Activated CD4-positive, alpha-beta T cell treated with anti-CD3 and anti-CD28 coated beads for 36 hours (primary cell): ENCODE measurements around the gene GAB2. TPM values are rescaled to one million over a fixed set of nuclear protein-coding genes. Genes with fewer than 3 reads are reported as not detected.

Experiments
- ATAC-seq: fragments of 200-7000 bp; cut with Tn5 transposase; one replicate; pipeline ENCODE4 v1.10.0; 2021; ENCODE audit warnings: mild to moderate bottlenecking, moderate library complexity
- CTCF ChIA-PET: fragments of 350-600 bp; sonication (Branson Sonifier 250); formaldehyde crosslinking; loops from one replicate; lab custom pipeline; 2021; ENCODE audit warnings: antibody characterized with exemption; lab: Charles Lee
- POLR2A ChIA-PET: fragments of 350-600 bp; sonication (Branson Sonifier 250); formaldehyde crosslinking; loops from one replicate; lab custom pipeline; 2021; ENCODE audit warnings: antibody characterized with exemption, inconsistent platforms; lab: Charles Lee
- DNase-seq: peaks from one replicate; pipeline ENCODE4 v3.0.0-alpha.2; 2020
- H3K27ac Mint-ChIP-seq: one replicate; pipeline ENCODE4 v1.8.0; 2021; ENCODE audit warnings: mixed read lengths
- H3K27me3 Mint-ChIP-seq: one replicate; pipeline ENCODE4 v1.8.0; 2021; ENCODE audit warnings: mixed read lengths
- H3K36me3 Mint-ChIP-seq: one replicate; pipeline ENCODE4 v1.8.0; 2021; ENCODE audit warnings: low read depth, mixed read lengths
- H3K4me1 Mint-ChIP-seq: one replicate; pipeline ENCODE4 v1.8.0; 2021; ENCODE audit warnings: mixed read lengths
- H3K4me3 Mint-ChIP-seq: one replicate; pipeline ENCODE4 v1.8.0; 2021; ENCODE audit warnings: mild to moderate bottlenecking, moderate library complexity, mixed read lengths
- H3K9me3 Mint-ChIP-seq: one replicate; pipeline ENCODE4 v1.8.0; 2021; ENCODE audit warnings: low read depth, mixed read lengths
- intact Hi-C, 2 experiments: fragments of 100-400 bp; cut with DNase I in 1 of 2; cut with micrococcal nuclease in 1 of 2; formaldehyde crosslinking; loops; one replicate each; pipeline versions ENCODE4 v1.14.2 to v1.15.1; 2022 to 2024; cut with DNase I, micrococcal nuclease
- total RNA-seq, 2 experiments: library from RNA; stranded (reverse); gene quantifications; one replicate each; pipeline ENCODE4 v1.2.3, GENCODE V29; 2021

GAB2 gene
- total RNA-seq, 2 experiments from 2014 or later: 4.3 to 4.8 TPM

GRCh38 chr11:78270971-78271370 is 146.6 kb downstream of the GAB2 start:
- ATAC-seq (no peak), DNase-seq (no peak)
- Mint-ChIP-seq H3K27me3 (no peaks in the 10 kb centered on the region), H3K4me3 (no peak overlapping the region), H3K36me3 (peaks cover 7% of the 10 kb centered on the region), H3K27ac (no peak overlapping the region), H3K4me1 (no peaks in the 10 kb centered on the region), H3K9me3 (peaks cover 17% of the 10 kb centered on the region)
- intact Hi-C loops: no loop called here
- ChIA-PET POLR2A (no interaction called here), CTCF (interaction anchor here (0.5 to 1.1 kb wide), 4 partner anchors 14 to 238 kb away, joined by 3 to 4 read pairs (median 3); no protein-coding TSS in a partner anchor)

GRCh38 chr11:78269806-78270205 is 147.8 kb downstream of the GAB2 start:
- Mint-ChIP-seq H3K4me3 (no peak overlapping the region), H3K4me1 (no peaks in the 10 kb centered on the region), H3K27ac (no peak overlapping the region), H3K27me3 (no peaks in the 10 kb centered on the region), H3K9me3 (peaks cover 17% of the 10 kb centered on the region), H3K36me3 (peaks cover 7% of the 10 kb centered on the region)
- ChIA-PET POLR2A (no interaction called here), CTCF (interaction anchor here (0.6 to 0.7 kb wide), 2 partner anchors 37 to 735 kb away, joined by 3 to 4 read pairs; no protein-coding TSS in a partner anchor)
- ATAC-seq: no peak
- no peak for DNase-seq
- intact Hi-C loops: no loop called here

GRCh38 chr11:78268591-78269410 is 148.8 kb downstream of the GAB2 start:
- no peaks in the 10 kb centered on the region for H3K27me3 Mint-ChIP-seq
- ATAC-seq (no peak), DNase-seq (no peak)
- ChIA-PET POLR2A (no interaction called here), CTCF (no interaction called here)
- peaks cover 7% of the 10 kb centered on the region for H3K36me3 Mint-ChIP-seq
- H3K4me3 Mint-ChIP-seq: no peak overlapping the region
- no peak overlapping the region for H3K27ac Mint-ChIP-seq
- H3K9me3 Mint-ChIP-seq: peaks cover 17% of the 10 kb centered on the region
- no peaks in the 10 kb centered on the region for H3K4me1 Mint-ChIP-seq
- intact Hi-C loops: no loop called here

GRCh38 chr11:78266451-78266850 is 151.2 kb downstream of the GAB2 start:
- H3K36me3 Mint-ChIP-seq: no peaks in the 10 kb centered on the region
- POLR2A ChIA-PET: no interaction called here

GRCh38 chr11:78265326-78265725 is 152.3 kb downstream of the GAB2 start:
- Mint-ChIP-seq H3K4me1 (no peaks in the 10 kb centered on the region), H3K36me3 (no peaks in the 10 kb centered on the region), H3K4me3 (no peak overlapping the region), H3K27me3 (no peaks in the 10 kb centered on the region), H3K9me3 (no peaks in the 10 kb centered on the region), H3K27ac (no peak overlapping the region)
- ChIA-PET CTCF (interaction anchor here (0.6 to 1.4 kb wide), 4 partner anchors 14 to 612 kb away, joined by 3 to 4 read pairs (median 3); no protein-coding TSS in a partner anchor), POLR2A (no interaction called here)
- intact Hi-C loops: no loop called here
- DNase-seq (no peak), ATAC-seq (no peak)

More at GRCh38 chr11:78266451-78266850, 151.2 kb downstream of the GAB2 start:
- ATAC-seq: no peak
- Mint-ChIP-seq H3K27me3 (no peaks in the 10 kb centered on the region), H3K4me3 (no peak overlapping the region), H3K9me3 (no peaks in the 10 kb centered on the region), H3K4me1 (no peaks in the 10 kb centered on the region), H3K27ac (no peak overlapping the region)
- intact Hi-C loops: no loop called here
- CTCF ChIA-PET: interaction anchor here (1.4 kb wide), 1 partner anchor 15 kb away, joined by 4 read pairs; no protein-coding TSS in a partner anchor
- no peak for DNase-seq

GRCh38 chr11:78262691-78263090 is 154.9 kb downstream of the GAB2 start:
- Mint-ChIP-seq H3K4me1 (no peaks in the 10 kb centered on the region), H3K27me3 (no peaks in the 10 kb centered on the region), H3K27ac (no peak overlapping the region), H3K36me3 (no peaks in the 10 kb centered on the region), H3K4me3 (no peak overlapping the region), H3K9me3 (no peaks in the 10 kb centered on the region)
- ChIA-PET POLR2A (no interaction called here), CTCF (interaction anchor here (0.7 to 1.8 kb wide), 6 partner anchors 8 to 1171 kb away, joined by 3 to 4 read pairs (median 3); no protein-coding TSS in a partner anchor)
- ATAC-seq: no peak
- intact Hi-C loops: no loop called here
- DNase-seq: no peak

- Mint-ChIP-seq H3K4me1 (no peaks in the 10 kb centered on the region), H3K9me3 (no peaks in the 10 kb centered on the region), H3K36me3 (no peaks in the 10 kb centered on the region), H3K27ac (no peak overlapping the region), H3K4me3 (no peak overlapping the region), H3K27me3 (no peaks in the 10 kb centered on the region)
- POLR2A ChIA-PET: no interaction called here
- intact Hi-C loops: no loop called here
- CTCF ChIA-PET: interaction anchor here (0.5 to 1.8 kb wide), 6 partner anchors 8 to 1171 kb away, joined by 3 to 4 read pairs (median 3); no protein-coding TSS in a partner anchor
- ATAC-seq: no peak
- DNase-seq: no peak
These were observed 155.4 kb downstream of the GAB2 start for GRCh38 chr11:78262238-78262637.

- ATAC-seq (no peak), DNase-seq (no peak)
- Mint-ChIP-seq H3K4me1 (no peaks in the 10 kb centered on the region), H3K27ac (no peak overlapping the region), H3K4me3 (no peak overlapping the region), H3K36me3 (no peaks in the 10 kb centered on the region), H3K9me3 (no peaks in the 10 kb centered on the region), H3K27me3 (no peaks in the 10 kb centered on the region)
- ChIA-PET POLR2A (no interaction called here), CTCF (interaction anchor here (0.5 to 1.8 kb wide), 6 partner anchors 7 to 1170 kb away, joined by 3 to 4 read pairs (median 3); no protein-coding TSS in a partner anchor)
- intact Hi-C loops: no loop called here
These were observed 155.8 kb downstream of the GAB2 start for GRCh38 chr11:78261828-78262227.

- Mint-ChIP-seq H3K27me3 (no peaks in the 10 kb centered on the region), H3K36me3 (no peaks in the 10 kb centered on the region), H3K4me1 (no peaks in the 10 kb centered on the region), H3K9me3 (no peaks in the 10 kb centered on the region), H3K4me3 (no peak overlapping the region), H3K27ac (no peak overlapping the region)
- no peak for DNase-seq
- no peak for ATAC-seq
- ChIA-PET POLR2A (no interaction called here), CTCF (interaction anchor here (1.4 kb wide), 1 partner anchor 33 kb away, joined by 4 read pairs; no protein-coding TSS in a partner anchor)
- intact Hi-C loops: no loop called here
These were observed 156.3 kb downstream of the GAB2 start for GRCh38 chr11:78261367-78261766.

- no peak for ATAC-seq
- CTCF ChIA-PET: interaction anchor here (0.6 to 1.1 kb wide), 2 partner anchors 16 to 29 kb away, joined by 3 read pairs; no protein-coding TSS in a partner anchor
- H3K4me3 Mint-ChIP-seq: no peak overlapping the region
- no peak for DNase-seq
- intact Hi-C loops: no loop called here
- H3K4me1 Mint-ChIP-seq: no peaks in the 10 kb centered on the region
- H3K27ac Mint-ChIP-seq: no peak overlapping the region
- H3K36me3 Mint-ChIP-seq: no peaks in the 10 kb centered on the region
- POLR2A ChIA-PET: no interaction called here
- H3K9me3 Mint-ChIP-seq: no peaks in the 10 kb centered on the region
- no peaks in the 10 kb centered on the region for H3K27me3 Mint-ChIP-seq
These were observed 157.7 kb downstream of the GAB2 start for GRCh38 chr11:78259777-78260487.

GRCh38 chr11:78257654-78258053 is 160.0 kb downstream of the GAB2 start:
- intact Hi-C loops: no loop called here
- Mint-ChIP-seq H3K4me3 (no peak overlapping the region), H3K4me1 (no peaks in the 10 kb centered on the region), H3K36me3 (no peaks in the 10 kb centered on the region), H3K9me3 (no peaks in the 10 kb centered on the region), H3K27me3 (no peaks in the 10 kb centered on the region), H3K27ac (no peak overlapping the region)
- DNase-seq (no peak), ATAC-seq (no peak)
- ChIA-PET CTCF (interaction anchor here (1.0 kb wide), 1 partner anchor 13 kb away, joined by 4 read pairs; no protein-coding TSS in a partner anchor), POLR2A (no interaction called here)
